B cell (primary cell): ENCODE measurements around the gene SRA1. TPM values are rescaled to one million over a fixed set of nuclear protein-coding genes. Genes with fewer than 3 reads are reported as not detected.
A peak's percentile ranks its signal among the peaks of the same experiment; 100 is the strongest.

Source experiments
- ATAC-seq: fragments of 200-7000 bp; cut with Tn5 transposase; one replicate; pipeline ENCODE4 v1.10.0; 2021; ENCODE audit warnings: low read depth, mild to moderate bottlenecking, moderate number of reproducible peaks, moderate library complexity
- CTCF ChIA-PET: fragments of 350-600 bp; sonication (Branson Sonifier 250); formaldehyde crosslinking; loops from one replicate; lab custom pipeline; 2021; ENCODE audit warnings: antibody characterized with exemption, inconsistent platforms; lab: Charles Lee
- POLR2A ChIA-PET: fragments of 350-600 bp; sonication (Branson Sonifier 250); formaldehyde crosslinking; loops from one replicate; lab custom pipeline; 2021; ENCODE audit warnings: antibody characterized with exemption; lab: Charles Lee
- DNase-seq: peaks from one replicate; pipeline ENCODE4 v3.0.0; 2013
- H2AFZ ChIP-seq: 2 replicates; pipeline ENCODE4 v1.6.1; 2012; ENCODE audit warnings: mild to moderate bottlenecking, low read depth, low read length; ENCODE audit not compliant: insufficient read depth, poor library complexity, severe bottlenecking
- H3K27ac ChIP-seq, 2 donors: 1 replicate in 1 of 2; 2 replicates in 1 of 2; pipeline ENCODE4 v1.5.1; 2012 to 2013; ENCODE audit warnings: low read length in 2 of 2, mild to moderate bottlenecking in 2 of 2, moderate library complexity in 1 of 2
- H3K27me3 ChIP-seq, 4 experiments: fragments of 200-600 bp in 1 of 4; sonication (generic) in 1 of 4; replicated peaks in 1 of 4; 1 replicate in 2 of 4; 2 replicates in 2 of 4; pipeline versions ENCODE4 v1.6.1 to v1.7.0; 2013 to 2016; ENCODE audit warnings: low read length in 3 of 4, mild to moderate bottlenecking in 2 of 4, mixed read lengths in 1 of 4, moderate library complexity in 1 of 4; ENCODE audit not compliant: insufficient read depth in 4 of 4, control insufficient read depth in 3 of 4; ENCODE audit errors: control extremely low read depth in 1 of 4
- H3K36me3 ChIP-seq, 2 experiments: replicated peaks in 1 of 2; 1 replicate in 1 of 2; 2 replicates in 1 of 2; pipeline versions ENCODE4 v1.6.1 to v1.7.1; 2013; ENCODE audit warnings: low read length in 1 of 2; ENCODE audit not compliant: insufficient read depth in 2 of 2, control insufficient read depth in 1 of 2; ENCODE audit errors: control extremely low read depth in 1 of 2, extremely low read depth in 1 of 2
- H3K4me1 ChIP-seq, 2 donors: fragments of 200-600 bp in 1 of 2; sonication (generic) in 1 of 2; 1 replicate in 1 of 2; 2 replicates in 1 of 2; pipeline versions ENCODE4 v1.5.1 to v1.6.1; 2013 to 2017; ENCODE audit warnings: low read length in 2 of 2; ENCODE audit not compliant: control insufficient read depth in 2 of 2, insufficient read depth in 2 of 2
- H3K4me2 ChIP-seq: replicated peaks from 2 replicates; pipeline ENCODE3; 2012; ENCODE audit warnings: mild to moderate bottlenecking, low read depth, low read length; ENCODE audit not compliant: poor library complexity, severe bottlenecking
- H3K4me3 ChIP-seq, 5 experiments: fragments of 200-600 bp in 1 of 5; sonication (generic) in 1 of 5; 1 replicate in 3 of 5; 2 replicates in 2 of 5; pipeline versions ENCODE4 v1.5.1 to v1.7.0; 2011 to 2016; ENCODE audit warnings: low read length in 4 of 5, mild to moderate bottlenecking in 4 of 5, low read depth in 2 of 5, control low read depth in 1 of 5, moderate library complexity in 1 of 5; ENCODE audit not compliant: insufficient read depth in 1 of 5; ENCODE audit errors: control extremely low read depth in 1 of 5, extremely low read depth in 1 of 5
- H3K79me2 ChIP-seq: fragments of 200-600 bp; sonication (generic); one replicate; pipeline ENCODE4 v1.6.0; 2016; ENCODE audit warnings: low read length; ENCODE audit not compliant: control insufficient read depth, insufficient read depth
- H3K9ac ChIP-seq: fragments of 200-600 bp; sonication (generic); 2 replicates; pipeline ENCODE4 v1.6.1; 2017; ENCODE audit warnings: mild to moderate bottlenecking, low read length, moderate library complexity
- H3K9me3 ChIP-seq, 3 donors: one replicate each; pipeline versions ENCODE4 v1.6.1 to v1.7.1; 2013; ENCODE audit warnings: low read length in 2 of 3; ENCODE audit not compliant: control insufficient read depth in 2 of 3, insufficient read depth in 1 of 3; ENCODE audit errors: control extremely low read depth in 1 of 3
- H4K20me1 ChIP-seq: 2 replicates; pipeline ENCODE4 v1.6.0; 2012; ENCODE audit warnings: mild to moderate bottlenecking, low read length; ENCODE audit not compliant: insufficient read depth, control insufficient read depth, poor library complexity, severe bottlenecking
- H3K27ac Mint-ChIP-seq: one replicate; pipeline ENCODE4 v1.8.0; 2021; ENCODE audit warnings: mixed read lengths
- H3K27me3 Mint-ChIP-seq: one replicate; pipeline ENCODE4 v1.8.0; 2021; ENCODE audit warnings: mixed read lengths
- H3K4me1 Mint-ChIP-seq: one replicate; pipeline ENCODE4 v1.8.0; 2021; ENCODE audit warnings: mixed read lengths
- H3K4me3 Mint-ChIP-seq: one replicate; pipeline ENCODE4 v1.8.0; 2021; ENCODE audit warnings: mixed read lengths
- H3K9me3 Mint-ChIP-seq: one replicate; pipeline ENCODE4 v1.8.0; 2022; ENCODE audit warnings: mixed read lengths; ENCODE audit not compliant: insufficient read depth
- EZH2 ChIP-seq: IDR thresholded peaks from 2 replicates; pipeline ENCODE4 v1.6.1; 2012; ENCODE audit warnings: borderline replicate concordance, low read depth, mild to moderate bottlenecking, moderate library complexity, low read length; ENCODE audit not compliant: insufficient read depth, poor library complexity, severe bottlenecking
- WGBS: methylation state at CpG from one replicate; pipeline ENCODE4 v1.1.5; 2013; ENCODE audit warnings: missing lambda C conversion rate; ENCODE audit not compliant: insufficient coverage; 5-methylcytosine and 5-hydroxymethylcytosine counted together
- intact Hi-C: fragments of 100-400 bp; cut with micrococcal nuclease; formaldehyde crosslinking; loops from one replicate; pipeline ENCODE4 v1.10.0; 2022
- polyA plus RNA-seq: library from polyadenylated mRNA; depleted of rRNA; stranded (reverse); fragments of >200 nt; gene quantifications from 2 replicates; pipeline ENCODE4 v1.2.3, GENCODE V29; 2012
- total RNA-seq, 2 donors: library from RNA; stranded (reverse); fragments of 120-200 nt in 1 of 2; gene quantifications; 1 replicate in 1 of 2; 2 replicates in 1 of 2; pipeline versions ENCODE4 v1.2.3 to v1.2.4, GENCODE V29; 2013 to 2022
- TF ChIP-seq, protein P1 (sequence below): fragments of 200-600 bp; IDR thresholded peaks from one replicate; pipeline ENCODE4 v1.8.0; 2022; ENCODE audit warnings: antibody characterized with exemption, mild to moderate bottlenecking

Gene SRA1
- total and polyA plus RNA-seq, 2 donors (not counting 1 experiment from before 2014, with no cell fraction given) = 23.2 to 25.6 TPM

DNA sequence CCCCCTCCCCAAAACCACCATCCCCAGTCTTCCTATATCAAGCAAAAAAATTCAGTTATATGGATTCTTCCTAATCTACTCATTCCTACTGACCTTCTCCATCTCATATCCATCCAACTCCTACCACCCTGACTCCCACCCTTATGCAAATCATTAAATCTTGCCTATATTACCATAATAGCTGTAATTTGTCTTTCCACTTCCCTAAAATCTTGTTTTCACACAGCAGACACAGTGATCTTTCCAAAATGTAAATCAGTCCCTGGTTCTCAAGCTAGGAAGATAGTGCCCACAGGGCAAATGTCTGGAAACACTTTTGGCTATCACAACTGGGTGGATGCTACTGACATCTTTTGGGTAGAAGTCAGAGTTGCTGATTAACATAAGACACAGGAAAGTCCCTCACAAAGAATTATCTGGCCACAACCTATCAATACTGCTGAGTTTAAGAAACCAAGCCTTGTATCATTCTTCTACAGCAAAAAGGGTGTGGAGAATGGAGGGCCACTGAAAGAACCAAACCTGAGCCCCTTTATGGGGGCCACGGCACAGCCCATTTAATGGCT lies 1.4 kb downstream of the SRA1 start:
- POLR2A ChIA-PET = no interaction called here

DNA sequence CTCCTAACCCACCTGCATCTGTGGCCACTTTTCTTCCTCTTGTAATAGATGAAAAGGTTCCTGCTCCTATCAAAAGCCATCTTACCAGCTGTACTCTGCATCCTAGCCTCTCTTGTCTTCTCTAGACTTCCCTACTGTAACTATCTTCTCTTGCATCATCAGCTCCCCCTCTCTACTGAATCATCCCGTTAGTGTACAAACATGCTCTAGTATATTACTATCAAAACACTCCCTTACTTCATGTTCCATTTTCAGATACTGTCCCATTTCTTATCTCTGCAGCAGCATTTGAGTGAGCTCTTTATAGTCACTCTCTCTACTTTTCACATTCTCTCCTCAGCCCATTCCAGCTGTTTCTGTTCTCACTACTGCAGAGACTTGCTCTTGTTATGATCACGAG lies 2.8 kb downstream of the SRA1 start:
- peak overlapping the region; percentile 2 for H3K4me3 Mint-ChIP-seq
- Histone ChIP-seq H2AFZ (no peak overlapping the region), H3K9ac (no peak overlapping the region), H4K20me1 (peaks cover 4% of the 10 kb centered on the region), H3K4me2 (no peak overlapping the region), H3K27ac (peak overlapping the region in 1 of 2 donors; percentile 18), H3K4me3 (no peak overlapping the region), H3K36me3 (peaks cover 0 to 26% of the 10 kb centered on the region in 2 experiments), H3K79me2 (peaks cover 30% of the 10 kb centered on the region), H3K27me3 (no peaks in the 10 kb centered on the region), H3K9me3 (no peaks in the 10 kb centered on the region), H3K4me1 (peaks cover 18 to 30% of the 10 kb centered on the region in 2 donors)
- CTCF ChIA-PET = no interaction called here
- intact Hi-C loops = no loop called here
- H3K9me3 Mint-ChIP-seq = no peaks in the 10 kb centered on the region
- WGBS = 75% methylated on average over 2 of the region's 2 CpGs
- POLR2A ChIA-PET = interaction anchor here (0.7 kb wide), 1 partner anchor 79 kb away, joined by 3 read pairs; the partner anchor contains the start of gene CD14
- H3K27me3 Mint-ChIP-seq = no peaks in the 10 kb centered on the region
- peaks cover 53% of the 10 kb centered on the region for H3K4me1 Mint-ChIP-seq
- H3K27ac Mint-ChIP-seq = peak overlapping the region; percentile 29
- ATAC-seq = no peak
- TF ChIP-seq EZH2 = no peak
- TF ChIP-seq, protein P1, sequence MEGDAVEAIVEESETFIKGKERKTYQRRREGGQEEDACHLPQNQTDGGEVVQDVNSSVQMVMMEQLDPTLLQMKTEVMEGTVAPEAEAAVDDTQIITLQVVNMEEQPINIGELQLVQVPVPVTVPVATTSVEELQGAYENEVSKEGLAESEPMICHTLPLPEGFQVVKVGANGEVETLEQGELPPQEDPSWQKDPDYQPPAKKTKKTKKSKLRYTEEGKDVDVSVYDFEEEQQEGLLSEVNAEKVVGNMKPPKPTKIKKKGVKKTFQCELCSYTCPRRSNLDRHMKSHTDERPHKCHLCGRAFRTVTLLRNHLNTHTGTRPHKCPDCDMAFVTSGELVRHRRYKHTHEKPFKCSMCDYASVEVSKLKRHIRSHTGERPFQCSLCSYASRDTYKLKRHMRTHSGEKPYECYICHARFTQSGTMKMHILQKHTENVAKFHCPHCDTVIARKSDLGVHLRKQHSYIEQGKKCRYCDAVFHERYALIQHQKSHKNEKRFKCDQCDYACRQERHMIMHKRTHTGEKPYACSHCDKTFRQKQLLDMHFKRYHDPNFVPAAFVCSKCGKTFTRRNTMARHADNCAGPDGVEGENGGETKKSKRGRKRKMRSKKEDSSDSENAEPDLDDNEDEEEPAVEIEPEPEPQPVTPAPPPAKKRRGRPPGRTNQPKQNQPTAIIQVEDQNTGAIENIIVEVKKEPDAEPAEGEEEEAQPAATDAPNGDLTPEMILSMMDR = no peak
- DNase-seq = no peak

More for the DNA sequence above, 1.4 kb downstream of the SRA1 start:
- Mint-ChIP-seq H3K27ac (no peak overlapping the region), H3K4me1 (peaks cover 47% of the 10 kb centered on the region), H3K9me3 (no peaks in the 10 kb centered on the region), H3K27me3 (no peaks in the 10 kb centered on the region), H3K4me3 (peak overlapping the region; percentile 94)
- Histone ChIP-seq H3K4me3 (peak overlapping the region in 3 of 5 experiments; percentile 62 to 78 (median 74)), H3K27ac (peak overlapping the region in 1 of 2 donors; percentile 90), H3K9ac (peak overlapping the region; percentile 90), H3K27me3 (no peaks in the 10 kb centered on the region), H3K79me2 (peaks cover 30% of the 10 kb centered on the region), H3K4me1 (peaks cover 18 to 28% of the 10 kb centered on the region in 2 donors), H3K9me3 (no peaks in the 10 kb centered on the region), H4K20me1 (peaks cover 4% of the 10 kb centered on the region), H3K36me3 (peaks cover 0 to 18% of the 10 kb centered on the region in 2 experiments), H2AFZ (no peak overlapping the region), H3K4me2 (peak overlapping the region; percentile 78)
- intact Hi-C loops = loop anchor here (2.0 kb wide), 3 partner anchors 83 to 155 kb away; partner anchors contain the start of genes ANKHD1, TMCO6 and WDR55
- no peak for DNase-seq
- ATAC-seq = no peak
- CTCF ChIA-PET = no interaction called here
- no CpG with 5 or more reads among the region's 1 CpG for WGBS
- TF ChIP-seq EZH2 = no peak
- TF ChIP-seq, protein P1 = no peak
